Suprapubic skin (tissue), 4 donors: ENCODE results near the gene CCDC57.

Experiments used
- EP300 ChIP-seq: sonication (generic); formaldehyde crosslinking; IDR thresholded peaks from one replicate; pipeline ENCODE4 v1.6.1; 2017; ENCODE audit warnings: antibody characterized with exemption
- POLR2A ChIP-seq, 2 donors: fragments of 450-650 bp; IDR thresholded peaks; one replicate each; pipeline ENCODE4 v1.6.1; 2017; ENCODE audit warnings: antibody characterized with exemption in 2 of 2, mild to moderate bottlenecking in 2 of 2, moderate library complexity in 2 of 2
- POLR2AphosphoS5 ChIP-seq, 3 donors: sonication (generic); formaldehyde crosslinking; IDR thresholded peaks; one replicate each; pipeline ENCODE4 v1.6.1; 2017; ENCODE audit warnings: antibody characterized with exemption in 3 of 3
- TF ChIP-seq, protein P1 (sequence below), 2 donors: fragments of 200-600 bp in 1 of 2; fragments of 450-650 bp in 1 of 2; sonication (generic) in 1 of 2; IDR thresholded peaks; one replicate each; pipeline ENCODE4 v1.5.1; 2016 to 2019; ENCODE audit warnings: antibody characterized with exemption in 2 of 2, mild to moderate bottlenecking in 1 of 2, moderate library complexity in 1 of 2

DNA sequence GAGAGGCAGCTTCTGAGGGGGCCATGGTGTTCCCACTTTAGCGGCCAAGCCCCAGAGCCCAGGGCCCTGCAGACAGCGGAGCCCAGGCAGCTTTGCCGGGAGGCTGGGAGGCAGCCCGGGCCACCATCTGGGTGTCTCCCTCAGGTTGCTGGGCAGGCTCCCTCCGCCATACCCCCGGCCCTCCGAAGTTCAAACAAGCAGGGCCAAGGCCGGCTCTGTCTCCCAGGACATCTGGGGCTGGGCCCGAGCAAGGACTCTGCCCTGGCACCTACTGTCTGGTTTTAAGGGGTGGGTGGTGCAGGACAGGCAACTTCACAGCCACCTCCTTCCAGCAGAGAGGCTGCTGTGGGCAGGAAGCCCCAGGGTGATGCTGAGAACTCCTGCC, 149.7 kb downstream of the CCDC57 start:
- TF ChIP-seq, protein P1, sequence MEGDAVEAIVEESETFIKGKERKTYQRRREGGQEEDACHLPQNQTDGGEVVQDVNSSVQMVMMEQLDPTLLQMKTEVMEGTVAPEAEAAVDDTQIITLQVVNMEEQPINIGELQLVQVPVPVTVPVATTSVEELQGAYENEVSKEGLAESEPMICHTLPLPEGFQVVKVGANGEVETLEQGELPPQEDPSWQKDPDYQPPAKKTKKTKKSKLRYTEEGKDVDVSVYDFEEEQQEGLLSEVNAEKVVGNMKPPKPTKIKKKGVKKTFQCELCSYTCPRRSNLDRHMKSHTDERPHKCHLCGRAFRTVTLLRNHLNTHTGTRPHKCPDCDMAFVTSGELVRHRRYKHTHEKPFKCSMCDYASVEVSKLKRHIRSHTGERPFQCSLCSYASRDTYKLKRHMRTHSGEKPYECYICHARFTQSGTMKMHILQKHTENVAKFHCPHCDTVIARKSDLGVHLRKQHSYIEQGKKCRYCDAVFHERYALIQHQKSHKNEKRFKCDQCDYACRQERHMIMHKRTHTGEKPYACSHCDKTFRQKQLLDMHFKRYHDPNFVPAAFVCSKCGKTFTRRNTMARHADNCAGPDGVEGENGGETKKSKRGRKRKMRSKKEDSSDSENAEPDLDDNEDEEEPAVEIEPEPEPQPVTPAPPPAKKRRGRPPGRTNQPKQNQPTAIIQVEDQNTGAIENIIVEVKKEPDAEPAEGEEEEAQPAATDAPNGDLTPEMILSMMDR (IDR thresholded peaks at IDR 0.05), result no peak
- no peak for TF ChIP-seq EP300
- no peak for TF ChIP-seq POLR2AphosphoS5 (IDR thresholded peaks at IDR 0.05)
- TF ChIP-seq POLR2A (IDR thresholded peaks at IDR 0.05), result no peak
